Measurements from ENCODE around the gene ATP2C1.

ATP2C1 gene

DNA sequence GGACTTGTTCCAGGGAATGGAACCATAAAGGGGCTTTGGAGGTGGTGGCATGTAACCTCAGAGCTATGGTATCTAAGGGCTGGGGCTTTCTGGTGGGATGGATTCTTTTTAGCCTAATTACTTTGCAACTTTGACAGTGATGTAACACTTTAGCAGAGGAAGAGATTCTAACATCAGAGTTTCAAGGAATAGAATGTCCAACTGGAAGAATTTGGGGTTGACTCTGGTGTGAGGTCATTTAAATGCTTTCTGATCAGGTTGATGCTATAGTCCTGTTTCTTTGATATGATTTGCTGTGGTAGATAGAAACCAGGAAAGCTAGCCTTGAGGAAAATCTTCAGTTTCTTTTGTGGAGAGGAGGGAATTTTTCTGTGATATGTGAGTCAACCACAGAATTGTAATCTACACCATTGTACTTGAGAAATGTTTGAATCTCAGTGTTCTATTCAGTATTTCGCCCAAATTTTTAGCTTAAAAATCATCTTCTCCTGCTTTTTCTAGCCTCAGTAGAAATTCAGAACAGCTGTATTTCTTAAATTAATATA lies 40.0 kb downstream of the ATP2C1 start:
- Histone ChIP-seq H3K9me2 (replicated peaks; ENCODE audit: low read depth, low read length) (no peaks in the 10 kb centered on the region), H4K20me1 (ENCODE audit: insufficient read depth, low read length, poor library complexity, severe bottlenecking) (peaks cover 13% of the 10 kb centered on the region), H3K79me2 (ENCODE audit: insufficient read depth, low read length) (peaks cover 45% of the 10 kb centered on the region), H2AFZ (ENCODE audit: low read length) (no peak overlapping the region), H3K9me3 (ENCODE audit: insufficient read depth, low read depth, low read length) (no peaks in the 10 kb centered on the region), H3K9ac (ENCODE audit: low read depth, low read length, poor library complexity, severe bottlenecking) (no peak overlapping the region), H3K36me3 (ENCODE audit: insufficient read depth, low read length) (peaks cover 74% of the 10 kb centered on the region), H3K4me3 (ENCODE audit: low read length, poor library complexity, severe bottlenecking) (no peak overlapping the region), H3K4me1 (ENCODE audit: insufficient read depth, low read length, poor library complexity, severe bottlenecking) (no peaks in the 10 kb centered on the region), H3K4me2 (ENCODE audit: low read depth, low read length, poor library complexity, severe bottlenecking) (no peak overlapping the region), H3K27me3 (ENCODE audit: insufficient read depth, low read length, poor library complexity, severe bottlenecking) (no peaks in the 10 kb centered on the region), H3F3A (ENCODE audit: low read depth) (no peaks in the 10 kb centered on the region)
- TF ChIP-seq EZH2phosphoT487 (IDR thresholded peaks at IDR 0.05; ENCODE audit: borderline replicate concordance), result no peak
- TF ChIP-seq, protein P1, sequence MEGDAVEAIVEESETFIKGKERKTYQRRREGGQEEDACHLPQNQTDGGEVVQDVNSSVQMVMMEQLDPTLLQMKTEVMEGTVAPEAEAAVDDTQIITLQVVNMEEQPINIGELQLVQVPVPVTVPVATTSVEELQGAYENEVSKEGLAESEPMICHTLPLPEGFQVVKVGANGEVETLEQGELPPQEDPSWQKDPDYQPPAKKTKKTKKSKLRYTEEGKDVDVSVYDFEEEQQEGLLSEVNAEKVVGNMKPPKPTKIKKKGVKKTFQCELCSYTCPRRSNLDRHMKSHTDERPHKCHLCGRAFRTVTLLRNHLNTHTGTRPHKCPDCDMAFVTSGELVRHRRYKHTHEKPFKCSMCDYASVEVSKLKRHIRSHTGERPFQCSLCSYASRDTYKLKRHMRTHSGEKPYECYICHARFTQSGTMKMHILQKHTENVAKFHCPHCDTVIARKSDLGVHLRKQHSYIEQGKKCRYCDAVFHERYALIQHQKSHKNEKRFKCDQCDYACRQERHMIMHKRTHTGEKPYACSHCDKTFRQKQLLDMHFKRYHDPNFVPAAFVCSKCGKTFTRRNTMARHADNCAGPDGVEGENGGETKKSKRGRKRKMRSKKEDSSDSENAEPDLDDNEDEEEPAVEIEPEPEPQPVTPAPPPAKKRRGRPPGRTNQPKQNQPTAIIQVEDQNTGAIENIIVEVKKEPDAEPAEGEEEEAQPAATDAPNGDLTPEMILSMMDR (conservative IDR thresholded peaks at IDR 0.05; ENCODE audit: low read length), result no peak

DNA sequence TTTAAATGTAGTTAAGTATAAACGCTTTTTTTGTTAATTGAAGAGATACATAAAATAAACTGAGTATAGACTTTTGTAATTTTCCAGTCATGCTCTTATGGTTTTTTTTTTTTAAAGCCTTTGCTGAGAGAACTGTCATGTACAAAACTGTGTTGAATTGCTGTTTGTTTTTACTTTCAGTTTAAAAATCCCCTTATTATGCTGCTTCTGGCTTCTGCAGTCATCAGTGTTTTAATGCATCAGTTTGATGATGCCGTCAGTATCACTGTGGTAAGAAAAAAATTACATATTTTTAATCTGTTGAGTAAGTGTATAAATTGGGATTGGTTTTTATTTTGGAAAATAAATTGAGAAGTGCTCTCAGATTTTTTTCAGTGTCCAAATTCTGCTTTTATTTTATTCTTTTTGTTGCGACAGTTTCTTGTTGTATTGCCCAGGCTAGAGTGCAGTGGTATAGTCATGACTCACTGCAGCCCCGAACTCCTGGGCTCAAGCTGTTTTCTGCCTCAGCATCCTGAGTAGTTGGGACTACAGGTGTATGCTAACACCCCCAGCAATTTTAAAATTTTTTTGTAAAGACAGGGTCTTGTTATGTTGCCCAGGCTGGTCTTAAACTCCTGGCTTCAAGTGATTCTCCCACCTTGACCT lies 40.7 kb downstream of the ATP2C1 start:
- Histone ChIP-seq H3K27me3 (ENCODE audit: insufficient read depth, low read length, poor library complexity, severe bottlenecking) (no peaks in the 10 kb centered on the region), H4K20me1 (ENCODE audit: insufficient read depth, low read length, poor library complexity, severe bottlenecking) (peaks cover 8% of the 10 kb centered on the region), H3K79me2 (ENCODE audit: insufficient read depth, low read length) (peaks cover 39% of the 10 kb centered on the region), H2AFZ (ENCODE audit: low read length) (no peak overlapping the region), H3K4me1 (ENCODE audit: insufficient read depth, low read length, poor library complexity, severe bottlenecking) (no peaks in the 10 kb centered on the region), H3F3A (ENCODE audit: low read depth) (no peaks in the 10 kb centered on the region), H3K9me2 (replicated peaks; ENCODE audit: low read depth, low read length) (no peaks in the 10 kb centered on the region), H3K9ac (ENCODE audit: low read depth, low read length, poor library complexity, severe bottlenecking) (no peak overlapping the region), H3K36me3 (ENCODE audit: insufficient read depth, low read length) (peaks cover 80% of the 10 kb centered on the region), H3K4me2 (ENCODE audit: low read depth, low read length, poor library complexity, severe bottlenecking) (no peak overlapping the region), H3K9me3 (ENCODE audit: insufficient read depth, low read depth, low read length) (no peaks in the 10 kb centered on the region), H3K4me3 (ENCODE audit: low read length, poor library complexity, severe bottlenecking) (no peak overlapping the region)
- no peak for TF ChIP-seq EZH2phosphoT487 (IDR thresholded peaks at IDR 0.05; ENCODE audit: borderline replicate concordance)
- TF ChIP-seq, protein P1 (conservative IDR thresholded peaks at IDR 0.05; ENCODE audit: low read length), result no peak

DNA sequence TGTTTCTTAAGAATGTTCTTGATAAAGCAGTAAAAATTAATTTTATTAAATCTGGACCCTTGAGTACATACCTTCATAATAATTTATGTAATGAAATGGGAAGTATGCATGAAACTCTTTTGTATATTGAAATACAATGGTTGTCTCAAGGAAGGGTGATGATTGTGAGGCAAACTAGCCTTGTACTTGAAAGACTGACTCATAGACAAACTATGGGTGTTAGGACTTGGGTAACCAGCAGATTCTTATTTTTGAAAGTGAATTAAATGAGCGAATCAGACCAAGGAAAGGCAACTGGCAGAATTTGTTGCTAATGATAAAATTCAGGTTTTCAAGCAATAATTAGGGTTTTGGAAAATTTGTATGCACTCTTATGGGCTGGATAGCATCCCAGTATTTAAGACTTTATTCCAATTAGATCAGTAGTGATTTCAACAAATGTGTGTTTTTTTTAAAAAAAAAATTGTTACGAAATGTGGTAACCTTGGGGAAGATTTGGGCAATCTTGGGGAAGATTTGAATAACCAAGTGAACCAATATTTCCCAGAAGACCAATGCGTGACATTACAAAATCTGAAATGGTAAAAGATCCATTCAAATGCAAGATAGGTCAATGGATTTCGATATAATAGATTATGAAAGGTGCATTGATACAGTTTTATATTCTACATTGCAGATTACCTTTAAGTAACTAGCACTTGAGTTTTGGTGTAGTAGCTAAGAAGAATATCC lies 42.0 kb downstream of the ATP2C1 start:
- no peaks in the 10 kb centered on the region for H3K4me1 ChIP-seq (ENCODE audit: insufficient read depth, low read length, poor library complexity, severe bottlenecking)
- H2AFZ ChIP-seq (ENCODE audit: low read length), result no peak overlapping the region
- H3K9me2 ChIP-seq (replicated peaks; ENCODE audit: low read depth, low read length), result no peaks in the 10 kb centered on the region
- no peak overlapping the region for H3K4me2 ChIP-seq (ENCODE audit: low read depth, low read length, poor library complexity, severe bottlenecking)
- H3K9ac ChIP-seq (ENCODE audit: low read depth, low read length, poor library complexity, severe bottlenecking), result no peak overlapping the region
- peaks cover 86% of the 10 kb centered on the region for H3K36me3 ChIP-seq (ENCODE audit: insufficient read depth, low read length)
- no peak for TF ChIP-seq EZH2phosphoT487 (IDR thresholded peaks at IDR 0.05; ENCODE audit: borderline replicate concordance)
- TF ChIP-seq, protein P1 (conservative IDR thresholded peaks at IDR 0.05; ENCODE audit: low read length), result no peak
- H3K4me3 ChIP-seq (ENCODE audit: low read length, poor library complexity, severe bottlenecking), result no peak overlapping the region
- H3F3A ChIP-seq (ENCODE audit: low read depth), result no peaks in the 10 kb centered on the region
- peaks cover 29% of the 10 kb centered on the region; the same call in 1 of the 2 replicates for H3K79me2 ChIP-seq (ENCODE audit: insufficient read depth, low read length)
- peaks cover 5% of the 10 kb centered on the region for H4K20me1 ChIP-seq (ENCODE audit: insufficient read depth, low read length, poor library complexity, severe bottlenecking)
- H3K27me3 ChIP-seq (ENCODE audit: insufficient read depth, low read length, poor library complexity, severe bottlenecking), result no peaks in the 10 kb centered on the region
- no peaks in the 10 kb centered on the region for H3K9me3 ChIP-seq (ENCODE audit: insufficient read depth, low read depth, low read length)
